ENCODE measurements around the gene ZNF740.
"Not testable (repeated sequence)": the region's sequence is repeated elsewhere in the genome, so short reads cannot be mapped to it uniquely, and the experiment has no call there.

ZNF740 gene

DNA sequence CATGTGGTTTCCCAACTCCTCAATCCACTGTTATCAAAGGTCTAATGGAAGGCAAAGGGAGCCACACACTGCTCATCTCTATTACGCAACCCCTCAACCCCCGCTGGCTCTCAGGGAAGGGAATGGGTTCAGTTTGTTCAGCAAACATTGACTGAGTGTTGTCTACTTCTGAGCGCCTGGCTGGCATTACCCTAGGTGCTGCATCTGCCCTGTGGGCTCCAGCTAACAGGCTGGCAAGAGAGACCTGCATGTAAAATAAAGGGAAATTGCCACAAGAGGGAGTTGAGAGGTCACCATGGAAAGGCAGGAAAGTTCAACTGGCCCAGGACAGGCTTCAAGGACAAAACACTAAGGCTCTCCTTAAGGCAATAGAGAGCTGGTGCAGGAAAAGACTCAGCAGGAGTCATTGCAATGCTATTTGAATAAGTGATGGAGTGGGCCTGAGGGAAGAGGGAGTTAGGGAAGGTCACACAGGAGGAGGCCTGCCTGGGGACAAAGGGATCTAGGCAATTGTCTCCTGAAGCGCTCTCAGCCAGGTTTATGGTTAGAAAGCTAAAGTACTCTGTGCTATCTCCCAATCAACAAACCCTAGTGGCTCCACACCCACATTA lies 5.5 kb upstream of the ZNF740 start:
- peak in 1 of 2 donors; percentile 25 for DNase-seq

DNA sequence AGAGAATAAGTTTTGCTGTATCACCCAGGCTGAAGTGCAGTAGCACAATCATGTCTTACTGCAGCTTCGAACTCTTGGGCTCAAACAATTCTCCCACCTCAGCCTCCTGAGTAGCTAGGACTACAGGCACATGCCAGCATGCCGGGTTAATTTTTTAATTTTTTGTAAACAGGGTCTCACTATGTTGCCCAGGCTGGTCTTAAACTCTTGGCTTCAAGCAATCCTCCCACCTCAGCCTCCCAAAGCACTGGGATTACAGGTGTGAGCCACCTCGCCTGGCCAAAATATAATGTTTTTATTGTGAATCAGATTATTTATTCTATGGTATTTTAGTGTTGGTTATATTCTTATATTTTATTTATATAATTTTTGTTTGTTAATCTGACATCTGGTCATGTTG lies 3.8 kb upstream of the ZNF740 start:
- no peak for DNase-seq

DNA sequence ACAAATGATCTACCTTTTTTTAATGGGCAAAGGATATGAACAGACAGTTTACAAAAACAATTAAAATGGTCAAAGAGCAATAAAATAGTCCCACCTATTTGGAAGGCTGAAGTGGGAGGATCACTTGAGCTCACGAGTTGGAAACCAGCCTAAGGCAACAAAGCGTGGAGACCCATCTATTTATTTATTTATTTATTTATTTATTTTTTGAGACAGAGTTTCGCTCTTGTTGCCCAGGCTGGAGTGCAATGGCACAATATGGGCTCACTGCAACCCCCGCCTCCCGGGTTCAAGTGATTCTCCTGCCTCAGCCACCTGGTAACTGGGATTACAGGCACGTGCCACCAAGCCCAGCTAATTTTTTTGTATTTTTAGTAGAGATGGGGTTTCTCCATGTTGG lies 3.1 kb upstream of the ZNF740 start:
- not testable (repeated sequence) for DNase-seq

DNA sequence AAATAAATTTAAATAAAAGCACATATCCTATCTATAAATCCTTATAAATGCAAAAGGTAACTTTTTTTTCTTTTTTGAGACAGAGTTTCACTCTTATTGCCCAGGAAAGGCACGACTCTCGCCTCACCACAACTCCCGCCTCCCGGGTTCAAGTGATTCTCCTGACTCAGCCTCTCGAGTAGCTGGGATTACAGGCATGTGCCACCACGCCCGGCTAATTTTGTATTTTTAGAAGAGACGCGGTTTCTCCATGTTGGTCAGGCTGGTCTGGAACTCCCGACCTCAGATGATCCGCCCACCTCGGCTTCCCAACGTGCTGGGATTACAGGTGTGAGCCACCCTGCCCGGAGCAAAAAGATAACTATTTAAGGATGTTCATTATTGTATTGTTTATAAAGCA lies 1.7 kb upstream of the ZNF740 start:
- DNase-seq, result not testable (repeated sequence)

DNA sequence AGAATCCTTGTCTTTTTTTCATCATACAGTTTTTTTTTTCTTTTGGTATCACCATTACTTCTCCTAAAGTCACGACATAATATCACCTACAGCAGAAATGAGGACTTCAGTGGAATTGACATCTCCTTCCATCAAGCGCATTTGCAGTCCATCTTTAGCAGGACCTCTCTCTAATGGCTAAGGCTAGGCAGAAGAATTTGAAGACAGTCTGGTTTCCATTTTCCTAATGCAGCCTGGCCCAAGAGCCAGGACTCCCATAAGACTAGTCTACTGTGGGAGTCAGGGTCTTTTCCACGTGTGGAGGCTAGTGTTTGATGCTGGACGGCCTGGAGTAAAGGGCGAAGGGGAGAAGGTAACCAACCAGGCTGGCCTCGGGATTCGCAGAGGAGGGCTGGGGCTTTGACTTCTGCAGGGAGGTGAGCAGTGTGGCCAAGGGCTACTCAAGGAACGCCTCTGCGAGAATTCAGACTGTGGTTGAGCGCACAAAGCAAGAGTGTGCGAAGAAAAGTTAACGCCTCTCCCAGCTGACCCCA lies 769 bp upstream of the ZNF740 start:
- DNase-seq, result no peak

DNA sequence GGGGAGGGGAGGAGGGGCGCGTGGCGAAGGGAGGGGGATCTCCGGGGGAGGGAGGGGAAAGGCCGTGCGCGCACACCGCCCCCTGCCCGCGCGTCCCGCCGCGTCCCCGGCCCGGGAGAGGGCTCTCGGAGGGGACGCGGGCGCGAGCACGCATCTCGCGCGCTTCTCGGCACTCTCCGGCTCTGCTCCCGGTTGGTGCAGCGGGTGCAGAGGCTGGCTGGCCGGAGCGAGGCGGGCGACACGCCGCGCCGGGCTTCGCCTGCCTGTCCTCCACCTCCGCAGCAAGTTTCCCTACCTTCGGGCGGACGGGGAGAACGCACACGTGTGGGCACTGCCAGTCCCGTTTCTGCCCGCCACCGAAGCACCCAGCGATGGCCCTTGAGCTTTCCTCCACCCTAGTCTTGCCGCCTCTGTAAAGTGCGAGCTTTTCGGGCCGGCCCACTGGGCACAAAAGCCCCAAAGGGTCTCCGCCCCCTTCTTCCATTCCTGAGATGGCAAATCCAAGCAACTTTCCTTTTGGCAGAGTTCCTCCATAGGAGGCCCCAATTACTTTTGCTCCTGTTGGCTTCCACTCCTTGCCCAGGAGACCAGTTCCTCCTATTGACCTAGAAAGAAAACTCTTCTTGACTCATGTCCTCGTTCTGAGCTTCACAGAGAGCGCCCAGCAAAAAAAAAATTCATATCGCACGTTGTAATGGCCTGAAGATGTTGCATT lies 566 bp downstream of the ZNF740 start:
- no peak for DNase-seq

DNA sequence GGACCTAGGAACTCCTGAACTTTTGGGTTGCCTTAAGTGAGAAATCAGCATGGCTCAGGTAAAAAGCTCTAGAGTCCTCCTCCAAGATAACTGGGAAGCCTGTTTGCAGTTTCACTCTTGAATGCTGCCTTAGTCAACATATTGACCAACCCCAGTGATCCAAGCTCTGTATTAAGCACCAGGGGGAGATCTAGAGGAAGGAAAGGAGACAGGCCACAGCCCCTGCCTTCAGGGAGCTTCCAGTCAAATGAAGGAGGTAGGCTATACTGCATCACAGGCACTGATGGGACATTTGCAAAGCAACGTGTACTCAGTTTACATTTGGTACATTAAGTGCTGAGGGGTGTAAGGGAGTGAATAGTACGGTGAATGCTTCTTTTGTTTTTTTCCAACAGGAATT lies 1.4 kb downstream of the ZNF740 start:
- DNase-seq, result no peak

DNA sequence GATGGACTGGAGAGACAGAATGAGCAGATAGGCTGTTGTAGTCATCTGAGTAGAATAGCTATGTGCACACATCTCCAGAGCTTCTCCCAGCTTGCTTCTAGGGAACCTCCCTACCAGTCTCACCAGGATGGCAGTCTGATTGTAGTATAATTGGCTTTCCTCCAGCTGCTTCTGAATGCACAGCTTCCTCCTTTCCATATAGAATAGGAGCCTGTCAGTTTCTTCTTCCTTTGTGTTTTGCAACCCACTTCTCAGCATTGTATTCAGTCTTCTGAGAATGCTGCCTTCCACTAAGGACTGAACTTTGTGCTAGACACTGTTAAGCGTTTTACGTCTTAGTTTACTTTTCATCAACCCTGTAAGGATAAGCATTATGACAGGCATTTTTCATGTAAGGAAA lies 2.4 kb downstream of the ZNF740 start:
- DNase-seq, result peak in 1 of 2 donors; percentile 11

DNA sequence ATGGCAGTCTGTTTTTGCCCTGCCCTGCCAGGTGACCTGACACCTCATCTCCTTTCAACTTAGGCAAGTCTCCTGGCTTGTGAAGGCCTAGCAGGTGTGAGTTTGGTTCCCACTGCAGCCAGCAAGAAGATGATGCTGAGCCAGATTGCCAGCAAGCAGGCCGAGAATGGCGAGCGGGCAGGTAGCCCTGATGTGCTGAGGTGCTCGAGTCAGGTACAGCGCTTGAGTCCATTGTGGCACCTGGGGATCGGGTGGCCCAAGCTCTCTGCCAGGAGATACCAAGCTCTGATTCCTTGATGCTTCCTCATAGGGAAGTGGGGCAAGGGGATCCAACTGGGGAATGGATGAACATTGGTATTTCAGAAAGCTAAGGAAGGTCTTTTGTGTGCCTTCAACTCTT lies 4.3 kb downstream of the ZNF740 start:
- DNase-seq, result no peak

DNA sequence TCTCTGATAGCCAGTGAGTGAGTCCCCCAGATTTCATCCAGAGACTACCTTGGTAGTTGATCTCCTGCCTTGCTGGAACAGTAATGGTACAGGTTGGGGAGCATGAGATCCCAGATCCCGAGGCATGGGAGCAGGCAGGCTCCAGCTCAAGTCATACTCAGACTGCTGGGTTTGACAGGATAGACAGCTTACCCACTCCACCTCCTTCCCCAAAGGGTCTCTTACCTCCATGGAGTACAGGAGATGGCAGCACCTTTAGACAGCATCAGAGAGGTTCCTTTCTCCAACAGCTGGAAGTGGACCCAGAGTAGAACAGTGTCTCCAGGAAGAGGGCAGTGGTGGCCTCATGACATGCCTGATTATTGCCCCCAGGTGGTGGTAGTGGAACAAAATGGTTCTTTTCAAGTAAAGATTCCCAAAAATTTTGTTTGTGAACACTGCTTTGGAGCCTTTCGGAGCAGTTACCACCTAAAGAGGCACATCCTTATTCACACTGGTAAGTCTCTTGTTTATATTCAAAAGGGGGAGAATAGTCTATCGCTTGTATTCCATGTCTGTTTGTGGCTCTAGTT lies 5.1 kb downstream of the ZNF740 start:
- no peak for DNase-seq

DNA sequence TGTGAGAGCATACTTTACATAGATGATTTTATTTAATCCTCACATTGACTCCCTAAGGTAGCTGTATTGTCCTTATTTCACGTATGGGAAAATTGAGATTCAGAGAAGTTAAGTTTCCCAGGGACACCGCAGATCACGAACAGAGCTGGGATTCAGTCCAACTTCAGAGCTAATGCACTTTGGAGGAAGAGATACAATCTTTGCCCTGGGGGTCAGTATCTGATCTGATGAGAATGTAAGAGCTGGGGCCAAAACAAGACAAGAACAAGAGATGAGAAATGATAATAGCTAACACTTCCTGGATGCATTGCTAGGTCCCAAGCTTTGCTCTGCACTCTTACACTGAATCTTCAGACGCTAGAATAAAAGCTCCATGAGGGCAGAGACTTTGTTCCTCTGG lies 6.2 kb downstream of the ZNF740 start:
- no peak for DNase-seq

DNA sequence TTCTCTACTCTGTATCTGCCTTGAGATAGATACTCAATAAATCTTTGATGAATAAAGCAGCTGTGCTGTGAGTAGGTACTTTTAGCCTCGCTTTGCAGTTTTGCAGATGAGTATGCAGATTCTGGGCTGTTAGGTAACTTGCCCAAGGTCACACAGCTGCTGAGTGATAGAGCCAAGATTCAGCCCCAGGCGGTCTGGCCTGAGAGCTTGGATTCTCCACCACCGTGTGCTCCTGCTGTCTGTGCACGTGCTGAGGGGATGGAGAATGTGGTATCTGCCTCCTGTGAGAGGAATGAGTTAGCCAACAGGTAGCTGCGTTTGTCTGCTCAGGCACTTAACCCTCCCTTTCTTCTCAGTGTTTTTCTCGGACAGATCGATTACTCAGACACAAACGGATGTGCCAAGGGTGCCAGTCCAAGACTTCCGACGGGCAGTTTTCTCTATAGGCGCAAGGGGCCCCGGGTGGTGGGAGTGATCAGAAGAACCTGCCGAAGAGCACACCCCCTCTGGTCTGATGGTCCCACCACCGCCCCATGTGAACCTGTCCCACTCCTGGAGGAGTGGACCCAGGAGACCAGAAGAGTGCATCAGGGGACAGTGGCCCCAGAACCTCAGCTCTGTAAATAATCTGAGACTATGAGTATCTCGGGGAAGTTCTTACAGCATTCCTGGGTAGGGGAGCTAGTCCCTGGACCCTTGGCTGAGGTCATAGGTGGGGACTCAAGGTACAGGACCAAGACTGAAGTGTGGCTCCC lies 6.8 kb downstream of the ZNF740 start:
- no peak for DNase-seq

DNA sequence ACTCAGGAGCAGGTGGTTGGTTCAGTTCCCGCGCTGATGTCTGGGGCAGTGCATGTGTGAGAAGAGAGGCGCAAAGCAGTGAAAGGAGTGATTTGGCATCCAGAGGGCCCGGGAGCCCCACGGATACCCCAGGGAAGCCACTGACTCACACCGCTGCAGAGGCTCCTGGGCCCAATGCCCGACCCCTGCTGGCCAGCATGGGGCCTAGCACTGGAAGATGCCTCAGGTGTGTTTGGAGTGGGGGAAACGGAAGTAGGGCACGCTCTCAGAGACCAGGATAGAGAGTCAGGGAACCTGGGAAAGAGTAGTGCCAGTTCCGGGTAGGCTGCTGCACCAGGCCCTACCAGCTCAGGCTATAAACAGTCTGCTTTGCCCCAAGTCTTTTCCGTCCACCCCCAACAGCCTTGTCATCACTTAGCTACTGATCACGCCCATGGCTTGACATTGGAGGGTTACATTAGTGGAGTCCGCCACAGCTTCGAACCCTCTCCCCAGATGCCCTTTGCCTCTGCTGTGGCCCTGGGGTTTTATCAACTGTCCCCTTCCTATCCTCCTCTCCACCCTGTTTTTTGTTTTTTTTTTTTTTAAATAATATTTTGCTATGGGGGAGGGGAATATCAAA lies 9.7 kb downstream of the ZNF740 start:
- peak; percentile 42 to 60 for DNase-seq

DNA sequence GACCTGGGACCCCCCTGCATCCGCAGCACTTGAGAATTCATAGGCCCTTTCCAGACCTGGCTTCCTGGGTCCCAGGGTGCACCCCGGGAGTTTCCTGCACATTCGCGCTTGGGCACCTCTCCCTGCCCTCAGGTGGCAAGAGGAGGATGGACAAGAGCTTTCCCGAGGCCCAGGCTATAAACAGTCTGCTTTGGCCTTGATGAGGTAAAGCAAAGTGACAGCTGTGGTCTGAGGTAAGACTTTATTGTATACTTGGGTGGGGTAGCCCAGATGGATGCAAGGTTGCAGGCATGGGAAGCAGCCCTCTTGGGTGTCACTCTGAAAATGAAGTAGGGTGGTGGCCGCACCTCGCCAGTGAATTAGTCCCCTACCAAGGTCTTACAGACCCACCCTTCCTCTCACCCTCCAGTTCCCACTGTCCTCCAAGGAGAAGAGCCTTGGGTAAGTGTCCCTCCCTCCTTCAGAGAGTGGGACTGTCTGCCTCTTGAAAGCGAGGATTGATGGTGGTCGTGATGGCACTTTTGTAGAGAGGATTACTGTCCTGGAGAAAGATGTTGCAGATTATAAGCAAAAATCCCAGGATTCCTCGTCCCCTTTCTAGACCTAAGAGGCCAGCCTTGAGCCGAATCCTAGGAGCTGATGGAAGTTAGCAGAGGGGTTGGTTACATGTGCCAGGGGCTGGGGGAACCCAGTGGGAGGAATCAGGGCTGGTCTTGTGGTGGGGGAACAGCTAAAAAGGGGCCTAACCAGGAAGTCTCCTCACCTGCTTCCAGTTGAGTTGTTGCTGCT lies 10.8 kb downstream of the ZNF740 start:
- DNase-seq, result no peak

DNA sequence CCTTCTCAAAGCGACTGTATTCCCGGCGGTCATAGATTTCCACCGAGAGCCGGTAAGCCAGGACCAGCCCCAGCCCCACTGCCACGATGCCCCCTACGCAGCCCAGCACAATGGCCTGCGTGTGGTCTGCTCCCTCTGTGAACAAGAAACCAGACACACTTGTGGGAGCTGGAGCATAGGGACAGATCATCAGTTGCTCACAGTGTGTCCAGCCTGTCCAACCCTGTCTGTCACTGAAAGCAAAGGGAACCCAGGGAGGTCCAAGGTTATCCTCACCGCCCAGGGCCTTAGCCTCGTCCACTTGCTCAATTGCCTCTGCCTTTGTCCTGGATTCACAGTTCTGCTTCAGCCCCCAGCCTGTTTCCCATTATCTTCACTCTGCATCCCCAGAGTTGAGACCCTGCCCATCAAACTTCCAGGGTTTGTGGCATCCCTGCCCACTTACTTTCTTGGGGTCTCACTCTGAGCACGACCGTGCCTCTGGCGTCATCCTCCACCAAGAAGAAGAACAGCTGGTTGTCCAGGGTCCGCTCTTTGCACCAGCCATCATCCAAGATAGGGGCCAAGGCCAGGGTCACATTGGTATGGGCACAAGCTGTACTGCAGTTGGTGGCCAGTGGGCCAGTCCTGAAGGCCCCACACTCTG lies 11.5 kb downstream of the ZNF740 start:
- no peak for DNase-seq

DNA sequence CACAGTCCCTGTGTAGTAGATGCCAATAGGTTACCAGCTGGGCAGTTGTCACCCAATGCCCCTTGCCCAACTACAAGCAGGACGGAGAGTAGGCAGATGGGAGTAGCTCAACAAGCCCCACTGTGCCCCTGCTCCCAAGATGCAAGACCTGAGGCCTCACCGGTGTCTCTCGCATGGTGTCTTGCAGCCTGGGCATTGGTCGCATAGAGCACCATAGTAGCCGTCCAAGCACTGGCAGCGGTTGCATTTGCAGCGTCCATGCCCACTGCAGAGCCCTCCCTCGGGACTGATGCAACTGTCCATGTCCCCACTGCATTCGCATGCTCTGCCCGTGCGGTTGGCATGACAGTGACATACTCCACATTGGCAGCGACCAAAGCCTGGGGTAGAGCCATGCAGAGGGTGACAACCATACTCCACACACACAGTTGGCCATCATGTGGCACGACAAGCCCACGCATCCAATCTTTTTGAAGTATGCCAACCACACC lies 12.1 kb downstream of the ZNF740 start:
- no peak for DNase-seq

DNA sequence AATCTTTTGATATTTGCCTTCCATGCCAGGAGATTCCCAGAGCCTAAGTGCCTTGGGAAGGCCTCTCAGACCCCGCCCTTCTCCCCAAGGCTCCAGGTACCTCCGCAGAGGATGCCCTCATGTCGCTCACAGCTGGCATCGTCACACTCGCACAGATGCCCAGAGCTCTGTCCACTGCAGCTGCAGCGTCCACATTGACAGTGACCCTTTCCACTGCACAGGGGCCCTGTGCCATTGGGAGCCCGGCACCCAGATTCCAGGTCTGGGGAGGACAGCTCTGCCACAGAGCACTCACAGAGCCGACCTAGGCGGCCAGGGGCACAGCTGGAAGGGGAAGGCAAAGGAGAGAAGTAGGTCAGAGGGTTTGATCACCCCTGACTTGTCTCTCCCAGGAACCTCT lies 12.5 kb downstream of the ZNF740 start:
- no peak for DNase-seq

DNA sequence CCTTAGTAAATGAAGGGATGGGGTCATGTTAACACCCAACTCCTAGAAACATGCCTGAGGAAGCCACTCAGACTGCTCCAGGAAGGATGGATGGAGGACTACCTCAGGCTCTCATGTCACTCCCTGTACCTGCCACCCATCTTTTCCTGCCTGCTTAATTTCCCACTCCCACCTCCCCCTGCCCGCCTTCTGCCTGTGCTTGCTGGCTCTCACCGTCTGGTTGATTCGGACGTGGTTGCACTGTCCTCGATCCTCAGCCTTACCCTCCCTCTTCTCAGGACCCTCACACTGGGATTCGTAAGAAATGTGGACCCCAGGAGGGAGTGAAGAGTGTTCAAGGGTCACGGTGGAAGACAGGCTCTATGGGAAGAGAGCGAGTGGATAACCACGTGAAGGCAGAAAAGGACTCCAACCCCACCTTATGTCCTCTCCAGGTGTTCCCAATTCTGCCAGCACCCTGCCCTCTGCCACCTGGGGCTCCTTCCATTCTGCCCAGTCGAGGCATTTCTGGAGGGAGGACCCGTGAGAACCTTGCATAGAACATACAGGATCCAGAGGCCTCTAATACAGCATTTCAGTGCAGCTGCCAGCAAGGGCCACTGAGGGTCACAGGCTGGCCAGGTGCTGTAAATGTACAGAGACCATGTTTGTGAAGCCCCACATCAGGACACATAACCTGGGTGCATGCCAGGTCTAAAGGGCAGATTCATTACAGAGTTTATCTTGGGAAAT lies 13.6 kb downstream of the ZNF740 start:
- no peak for DNase-seq

DNA sequence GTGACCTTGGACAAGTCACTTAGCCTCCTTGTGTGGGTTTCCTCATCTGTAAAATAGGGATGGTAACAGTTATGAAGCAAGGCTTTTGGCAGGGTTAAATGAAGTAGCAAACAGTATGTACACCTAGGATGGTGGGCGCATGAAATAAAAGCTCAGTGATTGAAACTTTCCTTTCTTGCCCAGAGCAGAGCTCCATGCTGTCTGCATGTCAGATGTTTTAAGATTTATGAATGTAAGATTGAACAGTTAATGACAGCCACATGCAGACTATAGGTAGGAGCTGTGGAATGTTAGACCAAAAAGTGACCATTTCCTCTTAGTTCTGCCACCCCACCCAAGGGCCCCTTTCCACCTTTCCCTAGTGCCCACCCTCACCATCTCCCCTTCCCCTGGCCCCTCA lies 14.5 kb downstream of the ZNF740 start:
- no peak for DNase-seq

DNA sequence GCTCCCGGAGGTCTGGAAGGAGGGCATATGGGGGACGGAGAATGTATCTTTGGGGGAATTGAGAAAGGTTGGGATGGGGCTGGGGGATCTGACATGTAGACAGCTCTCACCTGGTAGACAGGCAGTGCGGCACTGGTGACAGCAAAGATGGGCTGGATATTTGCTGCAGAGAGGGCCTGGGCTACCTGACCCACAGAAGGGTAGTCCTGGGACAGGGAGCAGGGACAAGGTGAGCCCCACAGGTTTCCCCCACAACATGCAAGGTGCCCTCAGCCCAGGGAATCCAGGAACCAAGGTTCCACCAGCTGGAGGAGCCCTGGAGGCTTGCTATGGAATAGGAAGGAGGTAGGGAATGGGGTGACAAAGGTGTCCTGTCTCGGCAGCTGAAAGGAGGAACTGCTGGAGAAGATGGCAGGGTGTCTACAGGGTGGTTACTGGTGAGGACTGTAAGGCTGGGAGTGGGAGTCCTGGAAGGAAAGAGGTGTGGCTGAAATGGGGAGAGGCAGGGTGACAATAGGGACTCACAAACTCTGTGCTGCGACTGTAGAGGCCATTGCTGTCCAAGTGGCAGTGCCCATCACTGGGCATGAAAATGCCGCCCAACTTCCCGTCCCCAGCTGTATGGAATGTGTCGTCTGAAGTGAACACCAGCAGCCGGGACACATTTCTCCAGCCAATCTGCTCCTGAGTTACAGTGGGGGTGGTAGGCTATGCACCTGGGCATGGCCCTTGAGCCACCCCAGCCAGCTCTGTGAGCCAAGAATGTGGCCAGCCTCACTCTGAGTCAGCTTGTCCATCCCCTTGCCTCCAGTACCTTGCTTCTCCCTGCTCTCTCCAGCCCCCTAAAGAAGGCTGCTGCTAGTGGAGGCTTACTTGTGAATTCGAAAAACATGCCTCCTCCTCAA lies 15.2 kb downstream of the ZNF740 start:
- DNase-seq, result no peak

Data from CD4-positive, alpha-beta T cell treated with Interferon alpha-2 for 1 hour (primary cell).